ENCODE measurements around the gene CAPZB.

Gene CAPZB

DNA sequence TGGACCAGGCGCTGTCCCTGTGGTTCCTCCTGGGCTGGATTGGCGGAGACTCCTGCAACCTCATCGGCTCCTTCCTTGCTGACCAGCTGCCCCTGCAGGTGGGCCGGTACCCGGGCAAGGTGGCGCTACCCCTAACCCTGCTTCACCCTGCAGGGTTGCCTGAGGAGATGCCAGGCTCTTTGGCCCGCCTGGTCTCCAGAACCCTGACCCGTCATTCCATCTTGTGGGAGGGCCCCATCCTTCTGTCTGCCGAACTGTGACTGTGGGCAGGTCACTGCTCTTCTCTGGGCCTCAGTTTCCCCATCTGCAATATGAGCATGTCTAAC, 160.7 kb downstream of the CAPZB start:
- no peak for DNase-seq

GRCh38 chr1:19323987-19324664, 161.2 kb downstream of the CAPZB start:
- no peak for DNase-seq

DNA sequence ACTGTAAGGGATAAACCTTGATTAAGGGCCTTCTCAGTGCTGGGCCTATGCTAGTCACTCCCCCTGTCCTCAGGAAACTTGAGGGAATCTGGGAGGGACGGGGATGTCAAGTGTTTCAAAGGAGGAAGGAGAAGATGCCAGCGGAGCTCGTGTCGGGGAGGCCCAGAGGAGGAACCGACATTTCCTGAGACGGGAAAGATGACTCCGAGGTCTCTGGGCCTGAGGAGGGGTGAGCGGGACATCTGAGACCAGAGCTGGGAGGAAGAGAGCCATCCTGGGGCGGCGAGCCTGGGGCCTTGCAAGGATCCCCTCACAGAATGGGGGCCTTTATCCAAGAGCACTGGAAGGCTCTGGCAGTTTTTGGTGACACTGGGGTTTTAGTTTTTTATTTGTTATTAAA, 162.9 kb downstream of the CAPZB start:
- DNase-seq = no peak

GRCh38 chr1:19321071-19321470, 164.3 kb downstream of the CAPZB start:
- DNase-seq = no peak

DNA sequence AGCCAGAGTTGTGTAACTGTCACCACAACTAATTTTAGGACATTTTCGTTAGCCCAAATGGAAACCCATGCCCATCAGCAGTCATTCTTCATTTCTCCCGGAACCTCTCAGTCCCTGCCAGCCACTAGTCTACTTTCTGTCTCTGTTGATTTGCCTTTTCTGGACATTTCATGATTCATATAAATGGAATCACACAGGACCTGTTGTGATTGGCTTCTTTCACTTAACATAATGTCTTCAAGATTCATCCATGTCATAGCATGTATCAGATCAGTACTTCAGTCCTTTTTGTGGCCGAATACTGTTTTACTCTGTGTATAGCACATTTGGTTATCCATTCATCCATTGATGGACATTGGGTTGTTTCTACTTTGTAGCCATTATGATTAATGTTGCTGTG, 166.1 kb downstream of the CAPZB start:
- no peak for DNase-seq

DNA sequence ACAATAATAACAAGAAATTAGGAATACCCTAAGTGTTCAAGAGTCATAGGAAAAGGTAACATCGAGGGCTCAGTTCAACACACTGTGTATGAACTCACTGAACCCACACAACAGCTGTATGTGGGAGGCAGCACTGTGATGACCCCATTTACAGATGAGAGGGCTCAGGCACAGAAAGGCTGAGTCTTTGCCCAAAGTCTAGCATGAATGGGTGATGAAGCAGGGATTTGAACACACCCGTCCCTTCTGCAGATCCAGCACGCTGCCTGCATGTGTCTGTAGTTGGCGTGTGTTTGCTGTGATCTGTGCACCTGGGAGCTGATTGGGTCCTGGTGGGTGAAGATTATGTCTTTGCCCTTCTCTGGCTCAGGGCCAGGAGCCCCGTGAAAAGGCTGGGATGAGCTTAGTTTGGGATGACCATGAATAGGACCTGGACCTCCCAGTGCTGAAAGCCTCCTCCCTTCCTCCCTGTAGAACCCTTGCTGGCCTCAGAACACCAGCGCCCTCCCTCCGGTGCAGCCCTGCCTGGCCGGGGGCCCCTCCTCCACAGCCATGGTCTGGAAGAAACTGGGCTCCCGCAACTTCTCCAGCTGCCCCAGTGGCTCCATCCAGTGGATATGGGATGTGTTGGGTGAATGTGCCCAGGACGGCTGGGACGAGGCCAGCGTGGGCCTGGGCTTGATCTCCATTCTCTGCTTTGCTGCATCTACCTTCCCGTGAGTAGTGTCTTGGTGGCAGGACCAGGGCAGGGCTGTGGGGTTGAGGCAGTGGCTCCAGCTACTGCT, 168.0 kb downstream of the CAPZB start:
- DNase-seq = no peak

DNA sequence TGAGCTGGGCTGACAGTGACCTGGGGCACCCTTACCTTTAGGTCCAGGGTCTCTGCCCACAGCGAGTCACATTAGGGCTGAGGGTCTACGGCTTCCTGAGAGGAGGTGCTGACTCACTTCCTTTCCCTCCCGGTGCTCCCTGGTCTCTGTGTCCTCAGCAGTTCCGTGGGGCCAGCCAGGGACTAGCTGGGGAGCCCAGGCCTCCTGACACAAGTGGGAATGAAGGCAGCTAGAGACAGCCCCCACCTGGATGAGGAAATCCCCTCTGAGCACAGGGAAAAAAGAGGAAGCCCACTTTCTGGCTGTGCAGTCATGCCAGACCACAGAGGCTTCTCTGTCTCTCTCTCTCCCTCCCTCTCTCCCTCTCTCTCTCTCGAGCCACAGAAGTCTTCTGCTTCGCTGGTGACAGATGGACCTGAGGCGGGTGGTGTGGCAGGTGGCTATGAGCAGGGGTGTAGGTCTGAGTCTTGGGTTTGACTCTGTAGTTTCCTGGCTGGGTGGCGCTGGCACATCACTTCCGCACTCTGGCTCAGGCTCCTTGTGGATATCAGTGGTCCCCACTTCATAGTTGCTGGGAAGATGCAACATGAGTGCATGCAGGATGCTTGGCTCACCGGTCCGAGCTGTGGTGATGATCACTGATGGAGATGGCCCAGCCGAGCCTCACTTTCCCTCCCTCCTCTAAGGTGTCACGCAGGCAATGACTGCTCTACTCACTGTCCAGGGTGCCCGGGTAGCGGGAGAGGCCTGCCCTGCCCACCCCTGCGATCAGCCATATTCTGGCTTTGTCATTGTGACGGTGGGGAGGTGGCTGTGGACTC, 169.8 kb downstream of the CAPZB start:
- DNase-seq = no peak

DNA sequence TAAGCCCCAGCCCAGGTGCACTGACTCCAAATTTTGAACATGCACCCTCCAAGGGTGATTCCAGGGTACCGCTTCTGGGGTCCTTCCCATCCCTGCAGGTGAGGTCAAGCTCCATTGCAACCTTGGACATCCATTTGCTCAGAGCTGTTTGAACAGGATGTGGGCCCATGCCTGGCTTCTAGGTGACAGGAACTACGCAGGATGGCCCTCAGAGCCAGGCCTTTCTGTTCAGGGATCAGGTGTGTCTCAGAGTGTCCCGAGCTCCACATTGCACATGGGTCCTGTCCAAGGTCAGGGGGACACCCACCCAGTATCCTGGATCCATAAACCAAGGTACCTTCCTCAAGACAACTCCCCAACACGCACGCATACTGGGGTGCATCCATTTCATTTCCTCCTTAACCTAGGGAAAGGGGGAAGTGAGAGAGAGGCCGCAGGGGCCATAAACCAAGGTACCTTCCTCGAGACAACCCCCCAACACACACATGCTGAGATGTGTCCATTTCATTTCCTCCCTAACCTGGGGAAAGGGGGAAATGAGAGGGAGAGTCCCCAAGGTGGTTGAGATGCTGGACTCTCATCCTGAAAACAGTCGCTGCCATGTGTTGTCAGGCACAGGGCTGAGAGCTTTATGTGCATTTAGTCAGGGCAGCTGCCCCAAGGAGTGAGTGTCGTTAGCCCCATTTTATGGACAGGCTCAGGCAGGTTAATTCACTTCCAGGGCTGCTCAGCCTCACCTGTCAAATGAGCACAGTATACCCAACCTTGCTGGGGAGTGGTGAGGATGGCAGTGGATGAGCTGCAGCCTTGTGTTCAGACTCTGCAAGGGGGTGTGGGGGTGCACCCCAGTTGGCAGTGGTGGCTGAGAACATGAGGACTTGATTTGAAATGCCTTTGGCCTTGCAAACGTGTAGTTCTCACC, 171.1 kb downstream of the CAPZB start:
- no peak for DNase-seq

GRCh38 chr1:19313636-19313959, 171.7 kb downstream of the CAPZB start:
- no peak for DNase-seq

DNA sequence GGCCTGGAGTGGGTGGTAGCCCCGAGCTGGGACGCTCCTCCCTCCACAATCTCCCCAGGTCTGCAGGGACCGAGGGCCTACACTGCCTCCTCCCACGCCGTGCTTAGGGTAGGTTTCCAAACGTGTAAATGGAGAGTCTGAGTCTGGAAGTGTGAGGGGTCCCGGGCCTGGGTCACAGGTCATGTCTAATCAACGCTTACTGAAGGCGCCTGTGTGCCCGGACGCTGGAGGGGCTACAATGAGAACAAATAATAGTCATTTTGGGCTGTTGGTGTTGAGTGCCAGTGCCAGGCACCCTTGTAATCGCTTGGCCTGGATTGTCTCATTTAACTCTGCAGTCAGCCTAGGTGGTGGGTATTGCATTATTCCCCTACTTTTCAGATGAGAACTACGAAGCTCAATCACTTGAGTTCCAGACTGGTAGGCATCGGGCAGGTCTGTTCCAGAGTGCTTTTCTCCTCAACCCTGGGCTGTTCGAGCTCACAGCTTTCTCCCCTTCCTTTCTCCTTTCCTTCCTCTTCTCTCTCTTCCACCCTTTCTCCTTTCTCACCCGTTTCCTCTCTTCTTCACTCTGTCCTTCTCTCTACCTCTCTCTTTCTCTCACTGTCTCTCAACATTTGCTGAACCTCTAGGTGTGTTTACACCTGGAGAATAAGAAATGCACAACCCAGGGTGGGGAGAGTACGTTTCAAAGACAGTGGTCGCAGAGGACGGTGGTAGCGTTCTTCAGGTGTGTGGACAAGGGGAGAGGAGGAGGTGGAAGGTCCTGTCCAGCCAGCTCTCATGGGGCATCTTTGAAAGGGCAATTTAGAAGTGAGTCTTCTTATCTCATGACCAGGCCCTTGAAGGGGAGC, 172.3 kb downstream of the CAPZB start:
- no peak for DNase-seq

GRCh38 chr1:19311931-19312781, 173.2 kb downstream of the CAPZB start, which contains the start of the genes AKR7A2 and SLC66A1:
Gene AKR7A2 (minus strand): TSS chr1:19312144. CDS start chr1:19312124, 20 bp downstream.
Gene SLC66A1 (plus strand): TSS chr1:19312326. CDS start chr1:19317678, 5,352 bp downstream.
- DNase-seq = peak; percentile 93

- no peak for DNase-seq
These were observed 173.8 kb downstream of the CAPZB start for GRCh38 chr1:19311503-19311930.

DNA sequence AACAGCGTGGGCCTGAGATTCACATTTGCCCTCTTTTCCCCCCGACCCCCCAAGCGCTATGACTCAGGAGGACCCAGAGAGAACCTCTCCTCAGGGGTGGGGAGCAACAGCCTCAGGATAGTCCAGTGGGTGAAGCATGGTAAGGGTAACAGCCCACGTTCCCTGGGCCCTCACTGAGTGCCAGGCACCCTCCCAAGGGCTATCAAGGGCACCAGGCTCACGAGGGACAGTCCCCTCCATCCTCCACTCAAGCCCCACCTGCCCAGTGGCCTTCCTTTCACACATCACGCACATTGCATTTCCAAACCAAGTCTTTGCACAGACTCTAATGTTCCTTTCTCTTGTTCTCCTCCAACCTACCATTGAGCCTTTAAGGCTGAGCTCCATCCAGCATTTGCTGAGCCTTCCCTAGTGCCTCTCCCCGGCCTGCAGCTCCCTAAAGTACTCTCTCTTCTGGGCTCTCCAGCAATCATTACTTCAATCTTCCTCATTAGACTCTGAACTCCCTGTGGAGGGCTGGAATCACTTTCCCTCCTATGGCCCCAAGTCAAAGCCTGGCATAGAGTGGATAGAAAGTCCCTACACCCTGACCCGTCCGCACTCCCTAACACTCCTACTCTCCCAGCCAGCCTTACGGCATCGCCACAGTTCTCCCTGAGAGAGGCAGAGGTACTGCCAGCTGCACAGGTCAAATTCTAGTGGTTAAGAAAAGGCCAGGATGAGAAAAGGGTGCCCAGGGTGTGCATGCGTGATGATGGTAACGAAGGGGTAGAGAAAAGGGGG, 174.4 kb downstream of the CAPZB start:
- DNase-seq = no peak

- no peak for DNase-seq
These were observed 175.3 kb downstream of the CAPZB start for GRCh38 chr1:19310061-19310460.

DNA sequence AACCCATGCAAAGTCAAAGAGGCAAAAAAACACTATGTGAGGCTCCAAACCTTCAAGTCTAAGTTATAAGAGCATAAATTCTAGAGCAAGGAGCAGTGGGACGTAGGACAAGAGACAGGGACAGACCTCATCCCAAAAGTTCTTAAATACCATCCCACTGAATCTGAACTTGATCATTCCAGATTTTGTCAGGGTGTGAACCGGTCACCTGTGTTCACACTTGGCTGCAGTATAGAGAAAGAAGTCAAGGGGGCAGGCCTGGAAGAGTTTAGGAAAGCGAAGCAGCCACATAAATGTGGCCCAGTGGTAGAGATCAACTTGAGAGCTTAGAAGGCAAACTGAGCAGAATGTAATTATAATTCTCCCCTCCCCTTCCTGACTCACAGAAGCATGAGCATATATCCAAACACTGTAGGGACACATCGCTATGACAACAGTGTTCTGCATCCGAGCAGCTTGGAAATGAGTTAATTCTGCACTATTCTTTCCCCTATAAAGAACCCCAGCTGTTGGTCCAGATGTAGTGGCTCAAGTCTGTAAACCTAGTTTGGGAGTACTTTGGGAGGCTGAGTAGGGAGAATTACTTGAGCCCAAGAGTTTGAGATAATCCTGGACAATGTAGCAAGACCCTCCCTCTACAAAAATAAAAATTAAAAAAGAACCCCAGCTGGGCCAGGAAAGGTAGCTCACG, 176.1 kb downstream of the CAPZB start:
- no peak for DNase-seq

GRCh38 chr1:19308509-19308907, 176.8 kb downstream of the CAPZB start:
- no peak for DNase-seq

- no peak for DNase-seq
These were observed 177.4 kb downstream of the CAPZB start for GRCh38 chr1:19307794-19308508.

GRCh38 chr1:19306941-19307340, 178.4 kb downstream of the CAPZB start:
- DNase-seq = no peak
